OCI-LY1 (cell line): ENCODE data around the gene RANGAP1.

Experiments
- H2AFZ ChIP-seq: fragments of 200-600 bp; sonication (generic), shearing (Covaris generic); 2 replicates; pipeline ENCODE4 v1.6.0; 2014; ENCODE audit warnings: antibody characterized with exemption, mild to moderate bottlenecking, low read length
- H3F3A ChIP-seq: fragments of 200-600 bp; sonication (generic), shearing (Covaris generic); 2 replicates; pipeline ENCODE4 v1.6.0; 2014; ENCODE audit warnings: mild to moderate bottlenecking, antibody characterized with exemption, low read length, moderate library complexity; ENCODE audit not compliant: insufficient read depth
- H3K27ac ChIP-seq: fragments of 200-600 bp; sonication (generic); 2 replicates; pipeline ENCODE4 v1.5.1; 2014; ENCODE audit warnings: low read length, mixed run types, mild to moderate bottlenecking, low read depth; ENCODE audit not compliant: poor library complexity, severe bottlenecking
- H3K27me3 ChIP-seq: fragments of 200-600 bp; sonication (generic); 2 replicates; pipeline ENCODE4 v1.6.0; 2014; ENCODE audit warnings: antibody characterized with exemption, mild to moderate bottlenecking, low read length, moderate library complexity; ENCODE audit not compliant: insufficient read depth
- H3K36me3 ChIP-seq: fragments of 200-600 bp; sonication (generic); 2 replicates; pipeline ENCODE4 v1.6.1; 2014; ENCODE audit warnings: mild to moderate bottlenecking, antibody characterized with exemption, low read length, moderate library complexity, mixed read lengths; ENCODE audit not compliant: insufficient read depth
- H3K4me1 ChIP-seq: fragments of 200-600 bp; sonication (generic); 2 replicates; pipeline ENCODE4 v1.5.1; 2014; ENCODE audit warnings: mild to moderate bottlenecking, low read length, moderate library complexity; ENCODE audit not compliant: insufficient read depth, severe bottlenecking
- H3K4me2 ChIP-seq: fragments of 200-600 bp; sonication (generic), shearing (Covaris generic); 2 replicates; pipeline ENCODE4 v1.6.1; 2014; ENCODE audit warnings: low read length
- H3K4me3 ChIP-seq: fragments of 200-600 bp; sonication (generic); 2 replicates; pipeline ENCODE4 v1.5.1; 2014; ENCODE audit warnings: low read length, low read depth, mild to moderate bottlenecking, mixed read lengths; ENCODE audit not compliant: poor library complexity, severe bottlenecking
- H3K79me2 ChIP-seq: fragments of 200-600 bp; shearing (Covaris generic); 2 replicates; pipeline ENCODE4 v1.6.1; 2016; ENCODE audit warnings: mixed run types, low read length, mixed read lengths; ENCODE audit not compliant: insufficient read depth
- H3K9ac ChIP-seq: fragments of 200-600 bp; sonication (generic), shearing (Covaris generic); 2 replicates; pipeline ENCODE4 v1.6.1; 2014; ENCODE audit warnings: mild to moderate bottlenecking, low read length, mixed read lengths
- H3K9me2 ChIP-seq: fragments of 200-600 bp; sonication (generic), shearing (Covaris generic); 2 replicates; pipeline ENCODE4 v1.6.1; 2014; ENCODE audit warnings: low read depth, mild to moderate bottlenecking, low read length, mixed read lengths
- H3K9me3 ChIP-seq: fragments of 200-600 bp; shearing (Covaris generic); 2 replicates; pipeline ENCODE4 v1.6.1; 2014; ENCODE audit warnings: low read length, mixed read lengths
- H4K20me1 ChIP-seq: fragments of 200-600 bp; sonication (generic), shearing (Covaris generic); 2 replicates; pipeline ENCODE4 v1.6.0; 2016; ENCODE audit warnings: mild to moderate bottlenecking, low read length; ENCODE audit not compliant: insufficient read depth
- CTCF ChIP-seq: fragments of 200-600 bp; sonication (generic), shearing (Covaris generic); IDR thresholded peaks from 2 replicates; pipeline ENCODE4 v1.5.1; 2017; ENCODE audit warnings: mild to moderate bottlenecking, antibody characterized with exemption, low read length, moderate library complexity, mixed read lengths
- EZH2 ChIP-seq: fragments of 200-600 bp; sonication (generic), shearing (Covaris generic); IDR thresholded peaks from 2 replicates; pipeline ENCODE4 v1.8.0; 2017; ENCODE audit warnings: borderline replicate concordance, mixed run types, mild to moderate bottlenecking, antibody characterized with exemption, low read length, moderate library complexity, mixed read lengths

Gene RANGAP1

GRCh38 chr22:41250127-41250526 lies 35.9 kb downstream of the RANGAP1 start:
- Histone ChIP-seq H3K9me2 (no peaks in the 10 kb centered on the region), H3K79me2 (no peaks in the 10 kb centered on the region), H3K4me1 (no peaks in the 10 kb centered on the region), H3K27me3 (no peaks in the 10 kb centered on the region), H3F3A (no peaks in the 10 kb centered on the region), H2AFZ (no peak overlapping the region), H3K4me2 (no peak overlapping the region), H4K20me1 (no peaks in the 10 kb centered on the region), H3K27ac (no peak overlapping the region), H3K9ac (no peak overlapping the region), H3K9me3 (no peaks in the 10 kb centered on the region), H3K4me3 (no peak overlapping the region), H3K36me3 (peaks cover 90% of the 10 kb centered on the region)
- TF ChIP-seq CTCF, result no peak
- TF ChIP-seq EZH2, result no peak

GRCh38 chr22:41249442-41249841 lies 36.5 kb downstream of the RANGAP1 start:
- no peaks in the 10 kb centered on the region for H3K9me3 ChIP-seq
- no peak for TF ChIP-seq EZH2
- no peak for TF ChIP-seq CTCF
- no peak overlapping the region for H3K9ac ChIP-seq
- peaks cover 86% of the 10 kb centered on the region for H3K36me3 ChIP-seq
- no peak overlapping the region for H3K27ac ChIP-seq
- H3F3A ChIP-seq, result no peaks in the 10 kb centered on the region
- H3K4me2 ChIP-seq, result no peak overlapping the region
- H4K20me1 ChIP-seq, result no peaks in the 10 kb centered on the region
- H3K4me3 ChIP-seq, result no peak overlapping the region
- no peaks in the 10 kb centered on the region for H3K9me2 ChIP-seq
- no peak overlapping the region for H2AFZ ChIP-seq
- no peaks in the 10 kb centered on the region for H3K4me1 ChIP-seq
- no peaks in the 10 kb centered on the region for H3K27me3 ChIP-seq
- no peaks in the 10 kb centered on the region for H3K79me2 ChIP-seq

- H3K9me3 ChIP-seq, result no peaks in the 10 kb centered on the region
- H3K79me2 ChIP-seq, result no peaks in the 10 kb centered on the region
- no peaks in the 10 kb centered on the region for H3K9me2 ChIP-seq
- peaks cover 79% of the 10 kb centered on the region for H3K36me3 ChIP-seq
- H3K27ac ChIP-seq, result no peak overlapping the region
- no peak for TF ChIP-seq CTCF
- no peak for TF ChIP-seq EZH2
- no peak overlapping the region for H2AFZ ChIP-seq
- no peaks in the 10 kb centered on the region for H3K4me1 ChIP-seq
- no peak overlapping the region for H3K9ac ChIP-seq
- no peaks in the 10 kb centered on the region for H4K20me1 ChIP-seq
- no peak overlapping the region for H3K4me3 ChIP-seq
- no peak overlapping the region for H3K4me2 ChIP-seq
- H3K27me3 ChIP-seq, result no peaks in the 10 kb centered on the region
- H3F3A ChIP-seq, result no peaks in the 10 kb centered on the region
Measured at GRCh38 chr22:41248758-41249157, 37.2 kb downstream of the RANGAP1 start.
